Mucosa of stomach (tissue), 1 donor: ENCODE data around the gene PLAGL2.
"Not testable (repeated sequence)": the region's sequence is repeated elsewhere in the genome, so short reads cannot be mapped to it uniquely, and the experiment has no call there.

Experiments
- H3K27me3 ChIP-seq: one replicate; pipeline ENCODE4 v1.7.0; 2013; ENCODE audit warnings: mild to moderate bottlenecking, low read length; ENCODE audit not compliant: control insufficient read depth, insufficient read depth
- H3K36me3 ChIP-seq: one replicate; pipeline ENCODE4 v1.7.0; 2013; ENCODE audit warnings: low read length; ENCODE audit not compliant: control insufficient read depth, insufficient read depth
- H3K4me1 ChIP-seq: one replicate; pipeline ENCODE4 v1.7.0; 2013; ENCODE audit warnings: mild to moderate bottlenecking, low read length; ENCODE audit not compliant: control insufficient read depth, insufficient read depth
- H3K4me3 ChIP-seq: one replicate; pipeline ENCODE4 v1.7.0; 2013; ENCODE audit warnings: low read length
- H3K9ac ChIP-seq: one replicate; pipeline ENCODE4 v1.7.0; 2013; ENCODE audit warnings: mild to moderate bottlenecking, low read length, moderate library complexity
- H3K9me3 ChIP-seq: one replicate; pipeline ENCODE4 v1.7.0; 2013; ENCODE audit warnings: mild to moderate bottlenecking, low read length, moderate library complexity; ENCODE audit not compliant: control insufficient read depth
- donor health status: Pancreatic carcinoma.

Gene PLAGL2

DNA sequence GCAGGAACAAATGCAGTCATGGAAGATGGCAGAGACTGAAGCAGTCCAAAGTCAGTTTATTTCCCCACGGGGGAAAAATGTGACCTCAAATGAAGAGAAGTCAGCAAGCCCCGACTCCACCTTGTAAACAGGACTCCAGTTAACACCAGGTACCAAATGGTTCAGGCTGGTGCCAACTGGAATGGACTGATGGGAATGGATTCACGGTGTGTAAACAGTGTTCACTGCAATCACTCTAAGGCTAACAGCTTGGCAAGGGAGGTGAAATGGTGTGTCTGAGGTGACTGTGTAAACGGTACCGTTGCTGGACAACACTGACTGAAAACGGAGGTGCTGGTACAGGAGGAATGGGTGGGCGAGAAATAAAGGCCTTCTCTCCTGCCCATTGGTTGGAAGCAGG, 12.0 kb downstream of the PLAGL2 start:
- Histone ChIP-seq H3K4me1 (peaks cover 26% of the 10 kb centered on the region), H3K4me3 (no peak overlapping the region), H3K36me3 (peaks cover 16% of the 10 kb centered on the region), H3K27me3 (no peaks in the 10 kb centered on the region), H3K9ac (no peak overlapping the region), H3K9me3 (no peaks in the 10 kb centered on the region)

DNA sequence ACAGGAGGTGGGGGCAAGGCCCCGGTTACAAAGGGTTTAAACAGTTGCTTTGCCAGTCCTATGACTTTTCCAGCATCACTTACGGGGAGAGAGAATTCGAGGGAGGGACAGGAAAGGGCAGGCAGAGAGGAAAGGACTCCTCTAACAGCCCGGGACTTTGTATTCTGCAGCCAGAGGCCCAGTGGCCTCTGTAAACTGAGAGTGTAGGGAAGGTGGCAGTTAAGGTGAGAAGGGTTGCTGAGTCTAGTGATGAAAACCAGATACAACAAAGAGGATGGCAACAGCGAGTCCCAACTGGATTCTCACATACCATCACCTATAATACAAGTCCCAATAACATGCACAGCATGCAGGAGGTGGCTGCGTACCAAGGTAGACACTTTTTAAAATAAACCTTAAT, 13.5 kb downstream of the PLAGL2 start:
- Histone ChIP-seq H3K27me3 (no peaks in the 10 kb centered on the region), H3K4me1 (peaks cover 28% of the 10 kb centered on the region), H3K9ac (no peak overlapping the region), H3K9me3 (no peaks in the 10 kb centered on the region), H3K36me3 (peaks cover 16% of the 10 kb centered on the region), H3K4me3 (no peak overlapping the region)

DNA sequence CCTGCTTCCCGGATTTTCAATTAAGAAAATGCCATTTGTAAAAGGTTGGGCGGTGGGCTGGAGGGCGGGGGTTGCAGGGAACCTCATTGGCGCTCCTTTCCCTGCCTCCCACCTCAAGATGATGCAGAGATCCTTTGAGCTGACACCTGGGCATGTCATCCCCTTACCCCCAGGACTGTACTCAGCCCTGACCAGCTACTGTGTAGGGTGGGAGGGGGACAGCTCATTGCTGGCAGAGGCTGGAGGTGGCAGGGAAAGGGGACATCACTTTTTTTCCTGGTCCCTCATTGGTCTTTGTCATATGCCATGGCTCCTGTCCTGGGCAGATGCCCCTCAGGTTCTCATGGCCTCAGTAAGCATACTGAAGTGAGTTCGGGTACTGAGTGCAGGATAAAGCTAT, 14.2 kb downstream of the PLAGL2 start:
- H3K9ac ChIP-seq, H3K9me3 ChIP-seq, H3K27me3 ChIP-seq, H3K4me3 ChIP-seq: not testable (repeated sequence)
- peaks cover 16% of the 10 kb centered on the region for H3K36me3 ChIP-seq
- peaks cover 28% of the 10 kb centered on the region for H3K4me1 ChIP-seq

DNA sequence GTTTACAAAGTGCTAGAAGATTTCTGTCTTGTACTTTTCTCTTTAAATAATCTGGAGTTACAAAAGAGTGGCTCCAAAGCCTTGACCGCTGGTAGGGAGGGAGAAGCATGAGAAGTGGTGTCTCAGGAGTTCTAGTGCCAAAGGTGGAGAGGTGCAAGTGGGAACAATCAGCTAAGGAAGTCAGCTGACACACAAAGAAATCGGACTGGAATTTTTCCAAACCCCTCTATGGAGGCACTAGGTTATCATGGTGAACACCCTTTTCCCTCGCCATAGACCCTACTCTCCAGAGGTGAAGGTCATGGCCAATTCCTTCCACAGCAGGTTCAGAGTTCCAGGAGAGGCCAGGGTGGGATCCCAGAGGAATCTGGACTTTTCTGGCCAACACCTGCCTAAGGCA, 14.8 kb downstream of the PLAGL2 start:
- H3K9ac ChIP-seq: no peak overlapping the region
- peaks cover 27% of the 10 kb centered on the region for H3K4me1 ChIP-seq
- H3K27me3 ChIP-seq: no peaks in the 10 kb centered on the region
- no peak overlapping the region for H3K4me3 ChIP-seq
- no peaks in the 10 kb centered on the region for H3K9me3 ChIP-seq
- H3K36me3 ChIP-seq: peaks cover 16% of the 10 kb centered on the region

DNA sequence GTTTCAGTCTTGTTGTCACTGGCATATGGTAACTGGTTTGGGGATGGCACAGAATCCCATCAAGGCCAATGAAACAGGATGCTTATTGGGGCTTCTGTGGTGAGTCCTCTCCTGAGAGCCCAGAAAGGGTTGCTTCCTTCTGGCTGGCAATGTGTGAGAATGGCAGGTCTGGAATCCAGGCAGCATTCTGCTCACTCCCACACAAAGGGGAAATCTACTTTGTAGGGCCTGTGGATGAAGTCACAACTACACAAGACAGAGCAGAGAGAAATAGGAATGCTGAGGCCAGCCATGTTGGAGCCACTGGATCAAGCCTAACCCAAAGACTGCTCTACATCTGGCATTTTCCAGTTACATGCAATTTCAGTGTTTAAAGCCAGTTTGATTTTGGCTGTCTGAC, 15.7 kb downstream of the PLAGL2 start:
- Histone ChIP-seq H3K9me3 (no peaks in the 10 kb centered on the region), H3K36me3 (peaks cover 12% of the 10 kb centered on the region), H3K9ac (no peak overlapping the region), H3K4me1 (peaks cover 27% of the 10 kb centered on the region), H3K27me3 (no peaks in the 10 kb centered on the region), H3K4me3 (no peak overlapping the region)

DNA sequence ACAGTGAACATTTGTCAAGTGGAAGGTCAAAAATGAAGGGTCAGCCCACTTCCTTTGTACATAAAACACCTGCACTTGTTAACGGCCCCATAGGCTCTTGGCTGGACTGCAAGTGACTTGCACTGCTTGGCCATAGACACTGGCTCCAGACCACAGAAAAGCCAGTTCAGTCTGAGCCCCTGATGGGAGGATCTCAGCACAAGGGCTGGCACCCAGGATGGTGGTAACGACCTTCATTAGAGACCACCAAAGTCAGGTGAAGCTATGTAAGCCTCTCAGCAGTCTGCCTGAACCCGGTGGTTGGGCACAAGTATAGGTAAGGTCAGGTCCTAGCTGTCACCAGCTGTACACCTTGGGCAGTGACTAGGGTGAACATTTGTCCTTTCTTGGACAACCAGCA, 16.1 kb downstream of the PLAGL2 start:
- no peaks in the 10 kb centered on the region for H3K9me3 ChIP-seq
- no peaks in the 10 kb centered on the region for H3K27me3 ChIP-seq
- no peak overlapping the region for H3K4me3 ChIP-seq
- peaks cover 27% of the 10 kb centered on the region for H3K4me1 ChIP-seq
- H3K9ac ChIP-seq: no peak overlapping the region
- peaks cover 11% of the 10 kb centered on the region for H3K36me3 ChIP-seq

DNA sequence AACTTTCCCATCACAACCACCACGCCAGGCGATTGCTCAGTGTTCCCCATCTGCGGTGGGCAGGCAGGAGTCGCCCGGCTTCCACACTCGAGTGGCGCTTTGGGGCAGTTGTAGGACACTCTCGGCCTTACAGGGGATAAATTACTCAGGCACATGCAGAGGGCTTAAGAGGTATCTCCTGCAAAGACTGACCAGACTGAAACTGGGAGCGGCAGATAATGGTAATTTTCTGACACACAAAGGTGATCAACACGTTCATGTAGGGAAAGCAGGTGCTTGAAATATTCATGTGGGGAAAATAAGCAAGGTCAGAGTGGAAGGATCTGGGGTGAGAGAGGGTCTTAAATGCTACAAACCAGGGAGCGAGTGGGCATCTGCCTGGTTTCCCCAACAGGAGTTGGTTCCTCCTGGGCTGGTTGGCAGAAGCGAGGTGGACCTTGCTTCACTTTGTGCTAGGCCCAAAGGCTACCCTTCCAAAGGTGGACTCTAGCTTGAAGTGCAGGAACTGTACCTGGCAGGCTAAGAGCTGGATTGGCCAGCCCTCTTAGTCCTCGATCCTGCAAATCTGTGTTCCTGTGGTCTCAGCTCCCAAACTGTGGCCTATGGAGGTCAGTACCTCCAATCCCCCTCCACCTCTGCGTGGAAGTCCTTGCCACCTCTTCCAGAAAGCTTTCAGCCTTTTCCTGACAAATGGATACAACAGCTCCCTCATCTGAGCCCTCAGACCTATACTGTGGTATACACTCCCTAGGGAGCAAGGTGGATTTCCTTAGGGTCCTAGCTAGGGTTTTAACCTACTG, 16.7 kb downstream of the PLAGL2 start:
- H3K9me3 ChIP-seq: no peaks in the 10 kb centered on the region
- peaks cover 5% of the 10 kb centered on the region for H3K36me3 ChIP-seq
- no peak overlapping the region for H3K4me3 ChIP-seq
- H3K9ac ChIP-seq: peak overlapping the region; percentile 68
- peaks cover 22% of the 10 kb centered on the region for H3K4me1 ChIP-seq
- H3K27me3 ChIP-seq: no peaks in the 10 kb centered on the region

DNA sequence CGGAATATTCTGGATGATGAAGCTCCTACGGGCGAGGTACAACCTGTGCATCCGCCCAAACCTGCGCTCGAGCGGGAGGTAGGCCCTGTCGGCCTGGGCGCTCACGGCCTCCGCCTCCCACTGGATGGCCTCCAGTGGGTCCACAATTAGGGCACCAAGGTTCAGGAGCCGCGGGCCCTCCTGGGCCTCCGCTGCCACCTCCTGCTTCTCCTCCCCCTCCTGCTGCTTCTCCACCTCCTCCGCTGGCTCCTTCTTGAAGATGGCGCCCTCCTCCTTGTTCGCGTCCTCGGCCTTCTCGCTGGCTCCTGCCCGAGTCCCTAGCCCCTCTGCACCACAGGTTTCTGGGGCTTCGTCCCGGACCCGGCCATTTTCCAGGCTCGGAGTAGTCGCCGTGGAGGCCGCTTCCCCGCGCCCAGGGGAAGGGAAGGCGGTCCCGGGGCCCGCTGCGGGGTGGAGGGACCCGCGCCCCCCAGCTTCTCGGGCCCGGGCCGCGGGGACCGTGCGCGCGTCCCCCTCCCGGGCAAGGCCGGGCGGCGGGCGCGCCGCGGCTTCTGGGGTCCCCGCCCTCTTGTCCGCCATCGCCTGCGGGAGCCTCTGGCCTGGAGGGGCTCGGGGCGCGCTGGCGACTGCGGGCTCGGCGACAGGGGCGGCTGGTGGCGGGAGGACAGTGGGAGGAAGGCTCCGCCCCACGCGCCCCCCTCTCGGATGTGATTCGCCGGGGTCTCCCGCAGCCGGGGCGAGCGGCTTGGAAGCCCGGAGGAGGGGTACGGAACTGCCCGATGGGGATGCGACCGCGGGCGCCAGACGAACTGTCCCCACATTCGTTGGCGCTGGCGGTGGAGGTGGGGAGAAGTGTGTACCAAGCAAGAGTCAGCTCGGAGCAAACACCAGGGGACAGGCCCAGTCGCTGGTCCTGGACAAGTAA, 17.6 kb downstream of the PLAGL2 start:
- H3K36me3 ChIP-seq: no peaks in the 10 kb centered on the region
- H3K4me3 ChIP-seq: peak overlapping the region; percentile 29
- no peaks in the 10 kb centered on the region for H3K9me3 ChIP-seq
- H3K27me3 ChIP-seq: no peaks in the 10 kb centered on the region
- H3K4me1 ChIP-seq: peaks cover 15% of the 10 kb centered on the region
- H3K9ac ChIP-seq: peak overlapping the region; percentile 68

DNA sequence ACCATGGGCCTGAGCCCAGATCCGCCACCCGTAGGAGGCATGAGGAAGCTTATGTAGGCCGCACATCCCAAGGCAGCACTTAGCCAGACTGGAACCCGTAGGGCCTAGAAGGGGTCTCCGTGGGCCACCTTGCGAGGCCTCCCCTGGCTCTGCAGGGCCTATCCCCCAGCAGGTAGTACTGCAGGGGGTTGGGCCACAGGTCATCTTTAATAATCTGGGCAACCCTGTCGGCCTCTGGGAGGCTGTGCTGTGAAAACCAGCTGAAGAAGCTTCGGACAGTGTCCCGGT, 18.5 kb downstream of the PLAGL2 start:
- Histone ChIP-seq H3K9ac (peak overlapping the region; percentile 68), H3K4me1 (peaks cover 15% of the 10 kb centered on the region), H3K9me3 (no peaks in the 10 kb centered on the region), H3K4me3 (no peak overlapping the region), H3K27me3 (no peaks in the 10 kb centered on the region), H3K36me3 (no peaks in the 10 kb centered on the region)

DNA sequence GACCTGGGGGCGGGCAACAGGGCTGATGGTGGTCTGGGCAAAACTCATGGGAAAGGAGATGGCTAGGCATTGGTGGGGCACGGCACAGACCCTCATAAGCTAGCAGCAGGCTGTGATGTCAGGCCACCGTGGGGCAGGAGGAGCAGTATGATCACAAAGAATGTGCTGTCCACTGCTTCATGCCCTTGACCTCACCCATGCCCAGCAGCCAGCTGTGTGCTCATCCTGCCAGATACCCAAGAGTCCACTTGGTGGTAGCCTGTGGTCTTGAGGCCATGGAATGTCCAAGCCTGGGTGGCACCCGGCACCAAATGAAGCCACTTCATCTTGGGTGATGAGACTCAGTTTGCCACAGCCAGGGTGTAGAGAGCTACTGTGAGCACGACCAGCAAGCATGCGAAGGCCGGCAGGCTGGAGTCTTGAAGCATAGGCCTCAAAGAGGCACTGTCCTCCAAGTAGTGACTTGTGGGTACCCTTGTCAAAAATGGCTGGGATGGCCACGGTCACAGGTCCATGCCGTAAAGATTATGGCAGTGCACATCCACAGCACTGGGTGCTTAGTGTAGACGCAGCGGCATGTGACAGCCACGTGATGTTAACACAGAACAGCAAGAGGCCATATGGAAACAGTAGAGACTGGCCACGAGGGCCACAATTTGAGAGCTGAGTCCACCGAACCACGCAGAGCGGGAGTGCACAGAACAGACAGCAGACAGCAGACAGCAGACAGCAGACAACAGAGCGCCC, 19.0 kb downstream of the PLAGL2 start:
- H3K9ac ChIP-seq: no peak overlapping the region
- H3K4me3 ChIP-seq: no peak overlapping the region

DNA sequence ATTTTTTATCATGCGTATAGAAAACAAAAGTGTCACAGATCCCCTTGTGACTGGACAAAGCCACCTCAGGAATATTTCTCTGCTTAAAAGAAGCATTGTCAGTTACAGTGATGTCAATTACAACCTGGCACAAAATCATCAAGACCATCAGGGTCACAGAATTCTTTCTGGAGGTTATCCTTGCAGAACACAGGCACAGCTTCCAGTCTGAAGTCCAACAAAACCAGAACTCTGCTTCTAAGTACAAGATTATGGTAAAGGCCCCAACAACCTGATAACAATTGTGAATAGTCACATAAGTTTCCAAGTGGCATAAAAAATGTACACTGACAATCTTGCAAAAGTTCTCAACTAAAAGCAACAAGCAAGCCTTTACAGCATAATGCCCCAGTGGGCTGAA, 21.0 kb downstream of the PLAGL2 start:
- no peaks in the 10 kb centered on the region for H3K27me3 ChIP-seq
- no peaks in the 10 kb centered on the region for H3K9me3 ChIP-seq
- no peak overlapping the region for H3K4me3 ChIP-seq
- no peaks in the 10 kb centered on the region for H3K36me3 ChIP-seq
- peaks cover 15% of the 10 kb centered on the region for H3K4me1 ChIP-seq
- H3K9ac ChIP-seq: no peak overlapping the region

More for the DNA sequence above, 19.0 kb downstream of the PLAGL2 start:
- no peaks in the 10 kb centered on the region for H3K36me3 ChIP-seq
- no peaks in the 10 kb centered on the region for H3K9me3 ChIP-seq
- H3K27me3 ChIP-seq: no peaks in the 10 kb centered on the region
- H3K4me1 ChIP-seq: peaks cover 15% of the 10 kb centered on the region
